A673 (cell line): Measurements from ENCODE around the gene CFAP410. TPM values are rescaled to one million over a fixed set of nuclear protein-coding genes. Genes with fewer than 3 reads are reported as not detected.

Experiments used
- BruUV-seq: library from RNA; stranded (reverse); fragments of 400-500 nt; replicated peaks from 2 replicates; lab custom pipeline; 2021; lab: Mats Ljungman, UMichigan
- CTCF ChIA-PET: fragments of 300-600 bp; sonication (Branson Sonifier 250); formaldehyde crosslinking; loops from one replicate; lab custom pipeline; 2022; ENCODE audit warnings: antibody characterized with exemption; lab: Charles Lee
- POLR2A ChIA-PET: fragments of 300-600 bp; sonication (Branson Sonifier 250); formaldehyde crosslinking; loops from one replicate; lab custom pipeline; 2022; ENCODE audit warnings: antibody characterized with exemption; ENCODE audit not compliant: low non-redundant PET; lab: Charles Lee
- DNase-seq: peaks from one replicate; pipeline ENCODE4 v3.0.0-alpha.2; 2015; ENCODE audit warnings: low spot score
- H3K27ac ChIP-seq: fragments of 200-600 bp; sonication (generic); 2 replicates; pipeline ENCODE4 v1.5.1; 2016; ENCODE audit warnings: mixed run types, low read depth, mild to moderate bottlenecking, mixed read lengths, antibody characterized with exemption, low read length; ENCODE audit not compliant: poor library complexity, severe bottlenecking
- H3K27me3 ChIP-seq: fragments of 200-600 bp; sonication (generic); replicated peaks from 2 replicates; pipeline ENCODE4 v1.6.1; 2017; ENCODE audit warnings: mixed run types, low read depth, mild to moderate bottlenecking, mixed read lengths, antibody characterized with exemption, low read length; ENCODE audit not compliant: insufficient read depth, poor library complexity
- H3K36me3 ChIP-seq: fragments of 200-600 bp; sonication (generic); 2 replicates; pipeline ENCODE4 v1.6.1; 2016; ENCODE audit warnings: mixed run types, mild to moderate bottlenecking, mixed read lengths, antibody characterized with exemption, low read length; ENCODE audit not compliant: insufficient read depth, poor library complexity, severe bottlenecking
- H3K4me1 ChIP-seq: fragments of 200-600 bp; sonication (generic); 2 replicates; pipeline ENCODE4 v1.6.1; 2017; ENCODE audit warnings: mixed run types, mild to moderate bottlenecking, mixed read lengths, antibody characterized with exemption, low read length; ENCODE audit not compliant: insufficient read depth, poor library complexity, severe bottlenecking
- H3K4me3 ChIP-seq: fragments of 200-600 bp; sonication (generic); 2 replicates; pipeline ENCODE4 v1.5.1; 2016; ENCODE audit warnings: low read depth, mixed run types, mild to moderate bottlenecking, mixed read lengths, low read length; ENCODE audit not compliant: poor library complexity, severe bottlenecking
- H3K9me3 ChIP-seq: fragments of 200-600 bp; sonication (generic); 2 replicates; pipeline ENCODE4 v1.6.1; 2016; ENCODE audit warnings: mixed run types, low read depth, mild to moderate bottlenecking, mixed read lengths, antibody characterized with exemption, low read length; ENCODE audit not compliant: poor library complexity, severe bottlenecking
- EZH2 ChIP-seq: fragments of 200-600 bp; sonication (generic); IDR thresholded peaks from 2 replicates; pipeline ENCODE4 v1.6.1; 2017; ENCODE audit warnings: borderline replicate concordance, low read depth, mild to moderate bottlenecking, mixed read lengths, antibody characterized with exemption, low read length; ENCODE audit not compliant: poor library complexity, severe bottlenecking
- intact Hi-C: fragments of 100-400 bp; cut with micrococcal nuclease; formaldehyde crosslinking; loops from one replicate; pipeline ENCODE4 v1.10.0; 2022; ENCODE audit not compliant: unreplicated experiment
- total RNA-seq: library from RNA; stranded (reverse); gene quantifications from 2 replicates; pipeline ENCODE4 v1.2.3, GENCODE V29; 2021
- TF ChIP-seq, protein P1 (sequence below): fragments of 300-800, 200-600 bp; sonication (generic); conservative IDR thresholded peaks from 2 replicates; pipeline ENCODE4 v1.5.1; 2017; ENCODE audit warnings: low read depth, mild to moderate bottlenecking, antibody characterized with exemption, low read length, moderate library complexity, mixed read lengths

CFAP410 gene
- total RNA-seq, 1 experiment from 2014 or later: 14.0 TPM

DNA sequence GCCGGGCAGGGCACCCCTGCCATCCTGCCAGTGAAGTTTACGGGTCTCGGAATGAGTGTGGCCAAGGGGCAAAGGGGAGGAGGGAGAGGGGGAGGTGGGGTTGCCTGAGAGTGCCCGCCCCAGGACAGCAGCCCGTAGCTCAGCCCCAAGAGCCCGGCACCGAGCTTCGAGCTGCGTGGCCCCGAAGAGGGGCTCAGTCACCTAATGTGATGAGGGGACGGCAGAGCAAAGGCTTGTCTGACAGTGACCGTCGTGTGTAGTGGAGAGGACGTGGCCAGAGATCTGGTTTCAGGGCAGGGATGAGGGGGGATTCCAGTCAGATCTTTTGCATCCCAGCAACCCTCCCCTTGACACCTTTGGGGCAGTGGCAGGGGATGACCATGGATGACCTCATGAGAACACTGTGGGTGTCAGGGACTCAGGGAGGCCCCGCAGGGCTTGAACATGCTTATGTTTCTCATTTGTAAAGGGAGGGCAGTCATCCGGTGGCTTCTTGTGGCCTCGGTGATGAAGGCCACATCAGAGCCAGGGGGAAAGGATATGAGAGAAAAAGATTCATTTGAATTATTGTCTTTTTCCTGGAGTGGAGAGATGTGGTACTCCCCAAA, 13.2 kb upstream of the CFAP410 start:
- Histone ChIP-seq H3K4me1 (peaks cover 7% of the 10 kb centered on the region), H3K9me3 (no peaks in the 10 kb centered on the region), H3K27me3 (peaks cover 32% of the 10 kb centered on the region), H3K4me3 (no peak overlapping the region), H3K27ac (no peak overlapping the region), H3K36me3 (no peaks in the 10 kb centered on the region)
- TF ChIP-seq, protein P1, sequence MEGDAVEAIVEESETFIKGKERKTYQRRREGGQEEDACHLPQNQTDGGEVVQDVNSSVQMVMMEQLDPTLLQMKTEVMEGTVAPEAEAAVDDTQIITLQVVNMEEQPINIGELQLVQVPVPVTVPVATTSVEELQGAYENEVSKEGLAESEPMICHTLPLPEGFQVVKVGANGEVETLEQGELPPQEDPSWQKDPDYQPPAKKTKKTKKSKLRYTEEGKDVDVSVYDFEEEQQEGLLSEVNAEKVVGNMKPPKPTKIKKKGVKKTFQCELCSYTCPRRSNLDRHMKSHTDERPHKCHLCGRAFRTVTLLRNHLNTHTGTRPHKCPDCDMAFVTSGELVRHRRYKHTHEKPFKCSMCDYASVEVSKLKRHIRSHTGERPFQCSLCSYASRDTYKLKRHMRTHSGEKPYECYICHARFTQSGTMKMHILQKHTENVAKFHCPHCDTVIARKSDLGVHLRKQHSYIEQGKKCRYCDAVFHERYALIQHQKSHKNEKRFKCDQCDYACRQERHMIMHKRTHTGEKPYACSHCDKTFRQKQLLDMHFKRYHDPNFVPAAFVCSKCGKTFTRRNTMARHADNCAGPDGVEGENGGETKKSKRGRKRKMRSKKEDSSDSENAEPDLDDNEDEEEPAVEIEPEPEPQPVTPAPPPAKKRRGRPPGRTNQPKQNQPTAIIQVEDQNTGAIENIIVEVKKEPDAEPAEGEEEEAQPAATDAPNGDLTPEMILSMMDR: no peak
- no peak for TF ChIP-seq EZH2
- CTCF ChIA-PET: no interaction called here
- BruUV-seq: no TSS peak
- POLR2A ChIA-PET: no interaction called here
- intact Hi-C loops: loop anchor here (10.0 kb wide), 1 partner anchor 102 kb away; the partner anchor contains the start of gene LRRC3
- DNase-seq: no peak

DNA sequence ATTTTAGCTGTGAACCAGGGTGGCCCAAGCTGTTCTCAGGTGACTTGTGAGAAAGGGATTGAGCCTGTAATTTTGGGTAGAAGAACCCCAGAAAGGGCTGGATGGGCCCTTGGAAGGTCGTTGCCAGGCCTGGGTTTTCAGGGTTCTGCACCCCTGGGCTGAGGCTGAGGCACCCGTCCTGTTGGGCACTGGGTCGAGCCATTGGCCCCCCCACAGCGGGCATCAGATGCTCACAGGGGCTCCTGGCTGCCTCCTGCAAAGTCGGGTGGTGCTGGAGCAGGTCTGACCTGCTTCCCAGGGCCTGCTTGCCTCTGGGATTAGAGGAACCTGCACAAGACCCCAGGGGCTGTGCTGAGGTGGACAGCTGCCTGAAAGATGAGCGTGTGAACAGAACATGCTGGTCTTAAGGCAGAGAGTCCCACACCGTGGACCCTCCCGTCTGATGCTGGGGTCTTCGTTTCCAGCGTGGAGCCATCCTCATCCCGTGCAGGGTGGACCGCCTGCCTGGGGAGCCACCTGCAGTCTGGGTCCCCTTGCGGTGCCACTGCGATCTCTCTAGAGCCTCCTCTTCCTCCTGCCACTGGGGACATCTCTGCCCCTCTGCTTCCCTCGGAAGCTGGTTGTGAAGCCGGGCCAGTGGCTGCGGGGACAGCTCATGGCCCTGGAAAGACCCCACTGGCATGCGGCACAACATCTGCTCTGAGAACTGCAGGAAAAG, 12.5 kb upstream of the CFAP410 start:
- Histone ChIP-seq H3K27me3 (peaks cover 32% of the 10 kb centered on the region), H3K27ac (no peak overlapping the region), H3K36me3 (no peaks in the 10 kb centered on the region), H3K9me3 (no peaks in the 10 kb centered on the region), H3K4me3 (no peak overlapping the region), H3K4me1 (peaks cover under 1% of the 10 kb centered on the region)
- no peak for DNase-seq
- TF ChIP-seq, protein P1: no peak
- TF ChIP-seq EZH2: no peak
- intact Hi-C loops: loop anchor here (10.0 kb wide), 1 partner anchor 103 kb away; the partner anchor contains the start of gene LRRC3
- ChIA-PET POLR2A (no interaction called here), CTCF (no interaction called here)
- no TSS peak for BruUV-seq

DNA sequence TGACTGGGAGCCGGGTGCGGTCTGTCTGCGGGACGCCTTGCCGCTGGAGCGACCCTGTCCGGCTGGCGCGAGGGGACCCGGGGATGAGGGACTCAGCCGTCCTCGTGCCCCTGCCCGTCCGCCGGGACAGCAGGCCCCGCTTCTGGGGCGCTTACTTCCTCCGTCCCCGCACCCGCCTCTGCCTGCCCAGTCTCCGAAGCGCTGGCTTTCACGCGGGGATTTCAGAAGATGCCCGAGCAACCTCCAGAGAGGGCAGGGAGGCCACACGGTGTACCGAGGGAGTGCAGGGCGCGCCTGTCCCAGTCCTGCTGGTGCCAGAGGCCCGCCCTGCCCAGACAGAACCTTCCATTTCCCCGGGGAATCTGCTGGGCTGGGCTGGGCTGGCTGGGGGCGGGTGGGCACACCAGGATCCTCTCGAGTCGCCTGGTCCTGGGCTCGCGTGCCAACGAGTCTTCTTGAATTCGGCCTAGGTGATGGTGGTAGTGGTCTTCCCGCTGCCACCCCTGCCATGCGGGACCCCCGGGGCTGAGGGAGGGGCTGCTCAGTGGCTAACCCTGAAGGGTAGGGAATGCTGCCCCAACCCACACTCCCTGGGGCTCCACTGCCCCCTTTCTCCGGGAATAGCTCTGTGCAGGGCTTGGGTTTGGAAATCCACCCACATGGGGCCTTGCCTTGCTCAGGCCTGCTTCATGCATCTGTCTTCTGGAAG, 11.7 kb upstream of the CFAP410 start:
- H3K36me3 ChIP-seq: no peaks in the 10 kb centered on the region
- H3K4me3 ChIP-seq: no peak overlapping the region
- peaks cover 32% of the 10 kb centered on the region for H3K27me3 ChIP-seq
- no peaks in the 10 kb centered on the region for H3K4me1 ChIP-seq
- intact Hi-C loops: loop anchor here (10.0 kb wide), 1 partner anchor 104 kb away; the partner anchor contains the start of gene LRRC3
- POLR2A ChIA-PET: no interaction called here
- BruUV-seq: no TSS peak
- no peak for TF ChIP-seq EZH2
- TF ChIP-seq, protein P1: no peak
- H3K27ac ChIP-seq: no peak overlapping the region
- no peaks in the 10 kb centered on the region for H3K9me3 ChIP-seq
- DNase-seq: no peak
- CTCF ChIA-PET: no interaction called here
